G401.6 (cell line): ENCODE measurements around the gene CELF1.

Source experiments
- FAIRE-seq: peaks from 2 replicates; lab custom pipeline; 2012; peaks lifted over from hg19 to GRCh38; lab: Jason Lieb, UNC

The CELF1 gene

DNA sequence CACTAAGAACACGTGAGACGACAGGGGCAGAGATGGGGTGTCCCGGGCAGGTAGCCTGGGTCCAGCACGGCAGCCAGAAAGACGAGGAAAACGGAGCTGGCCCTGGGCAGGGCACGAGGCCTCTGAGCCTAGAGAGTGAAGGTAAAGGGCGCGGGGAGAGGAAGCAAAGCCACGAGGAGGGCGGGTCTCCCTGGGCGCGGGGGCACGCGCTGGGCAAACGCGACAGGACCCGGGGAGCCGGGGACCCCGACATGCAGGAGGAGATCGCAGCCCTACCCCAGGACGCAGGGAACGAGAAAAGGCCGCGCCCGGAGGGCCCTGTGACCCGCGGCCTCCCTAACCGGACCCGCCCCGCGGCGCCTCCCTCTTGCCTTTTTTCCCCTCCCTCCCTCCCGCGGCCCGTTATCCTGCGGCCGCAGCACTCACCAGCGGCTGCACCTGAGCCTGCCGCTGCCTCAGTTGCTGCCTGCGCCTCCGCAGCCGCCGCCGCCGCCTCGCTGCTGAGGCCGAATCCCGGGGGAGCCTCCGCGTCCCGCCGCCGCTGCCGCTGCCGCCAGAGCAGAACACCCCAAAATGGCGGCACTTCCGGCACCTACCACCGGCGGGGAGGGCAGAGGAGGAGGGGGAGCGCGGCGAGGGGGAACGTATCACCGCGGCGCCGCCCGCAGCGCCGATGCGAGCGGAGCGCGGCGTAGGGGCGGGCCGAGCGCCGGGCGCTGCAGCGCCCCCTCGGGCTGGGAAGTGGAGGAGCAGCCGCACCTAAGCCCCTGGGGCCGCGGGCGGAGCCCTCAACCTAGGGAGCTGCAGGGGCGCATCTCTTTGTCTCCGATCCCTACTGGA lies at the start of gene CELF1:
Gene CELF1 (minus strand): TSS at position 567 of the 840 bp plus-strand sequence. CDS start 53,609 bp downstream, outside the sequence.
- FAIRE-seq: no peak

DNA sequence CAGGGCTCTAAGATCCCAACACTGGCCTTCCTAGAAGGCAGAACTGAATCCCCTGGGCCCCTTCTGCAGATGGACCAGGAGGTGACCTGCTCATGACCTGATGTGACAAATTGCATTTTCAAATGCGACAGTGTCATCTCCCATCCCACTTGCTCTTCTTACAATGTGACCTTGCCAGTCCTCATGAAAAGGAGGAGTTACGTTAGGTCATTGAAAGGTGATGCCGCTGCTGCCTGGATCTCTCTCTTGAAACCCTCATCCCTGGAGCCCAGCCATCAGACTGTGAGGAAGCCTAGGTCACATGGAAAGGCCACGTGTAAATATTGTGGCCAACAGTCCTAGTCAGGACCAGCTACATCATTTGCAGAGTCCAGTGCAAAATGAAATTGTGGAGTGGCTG lies 47.0 kb upstream of the CELF1 start:
- FAIRE-seq: no peak

DNA sequence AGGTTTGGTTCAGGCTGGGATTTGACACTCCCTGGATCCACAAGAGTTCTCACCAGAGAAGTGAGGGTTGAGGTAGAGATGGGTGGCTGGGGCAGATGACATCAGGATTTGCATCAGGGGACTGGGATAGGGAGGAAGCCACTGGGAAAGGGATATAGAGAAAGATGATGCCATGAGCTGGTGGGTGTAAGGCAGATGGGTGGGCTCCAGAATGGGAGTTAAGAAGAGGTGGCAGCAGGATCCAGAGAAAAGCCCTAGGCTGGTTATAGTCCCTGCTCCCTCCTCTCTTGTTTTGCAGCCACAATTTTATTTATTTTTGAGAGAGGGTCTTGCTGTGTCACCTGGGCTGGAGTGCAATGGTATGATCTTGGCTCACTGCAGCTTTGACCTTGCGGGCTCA lies 43.0 kb upstream of the CELF1 start:
- no peak for FAIRE-seq

DNA sequence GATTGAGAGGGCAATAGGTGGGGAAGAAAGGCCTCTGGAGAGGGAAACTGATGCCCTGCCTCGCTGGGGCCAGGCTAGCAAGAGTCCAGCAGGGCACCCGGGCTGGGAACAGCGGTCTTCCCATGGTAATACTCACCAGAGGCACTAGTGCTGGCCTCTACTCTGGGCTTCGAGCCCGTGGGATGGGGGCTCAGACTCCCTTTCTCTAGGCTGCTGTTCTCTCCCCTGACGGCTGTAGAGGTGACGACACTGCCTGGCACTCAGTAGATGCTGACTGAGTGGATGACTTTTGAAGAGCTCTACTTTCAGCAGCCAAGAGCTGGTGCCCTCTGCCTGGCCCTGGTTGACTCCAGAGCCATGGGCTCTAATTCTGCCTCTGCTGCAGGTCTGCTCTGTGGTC lies 42.1 kb upstream of the CELF1 start:
- FAIRE-seq: no peak

DNA sequence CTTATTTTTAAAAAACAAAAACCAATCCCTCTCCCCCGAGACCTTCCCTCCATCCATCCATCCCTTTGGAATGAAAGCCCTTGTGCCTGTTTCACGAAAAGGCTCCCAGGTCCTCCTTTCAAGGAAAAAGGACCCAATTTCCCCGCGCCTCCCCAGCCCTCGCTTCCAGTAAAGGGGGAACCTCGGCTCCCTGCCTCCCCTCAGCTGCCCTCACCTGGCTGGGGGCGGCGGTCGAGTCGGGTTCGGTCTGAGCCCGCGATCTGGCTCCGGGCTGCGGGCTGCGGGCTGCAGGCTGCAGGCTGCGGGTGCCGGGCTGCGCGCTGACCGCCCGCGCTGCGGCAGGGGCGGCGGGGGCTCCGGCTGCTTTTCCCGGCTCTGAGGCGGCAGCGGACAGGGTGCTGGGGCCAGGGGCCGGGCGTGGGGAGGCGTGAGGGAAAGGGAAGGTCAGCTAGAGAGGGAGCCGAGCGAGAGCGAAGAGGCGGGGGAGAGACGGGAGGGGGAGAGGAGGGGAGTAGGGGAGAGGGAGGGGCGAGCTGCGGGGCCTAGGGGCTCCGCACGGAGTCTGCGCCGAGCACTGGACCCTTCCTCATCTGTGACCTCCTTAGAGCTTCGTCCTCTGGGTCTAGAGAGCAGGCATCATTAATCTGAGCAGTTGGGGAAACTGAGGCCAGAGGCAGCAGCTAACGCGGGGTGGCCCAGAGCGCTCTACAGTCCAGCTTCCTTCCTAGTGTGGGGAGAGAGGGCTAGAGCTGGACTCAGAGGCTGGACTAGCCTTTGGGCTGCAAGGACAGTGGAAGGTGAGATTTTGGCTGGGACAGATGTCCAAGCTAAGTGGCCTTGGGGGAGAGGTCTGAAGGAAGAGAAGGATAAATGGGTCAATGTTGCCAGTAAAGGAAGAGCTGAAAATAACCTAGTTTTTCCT lies 41.3 kb upstream of the CELF1 start, which contains the start of gene C1QTNF4:
Gene C1QTNF4 (minus strand): TSS at position 478 of the 922 bp plus-strand sequence. CDS start 3,601 bp downstream, outside the sequence.
- no peak for FAIRE-seq

DNA sequence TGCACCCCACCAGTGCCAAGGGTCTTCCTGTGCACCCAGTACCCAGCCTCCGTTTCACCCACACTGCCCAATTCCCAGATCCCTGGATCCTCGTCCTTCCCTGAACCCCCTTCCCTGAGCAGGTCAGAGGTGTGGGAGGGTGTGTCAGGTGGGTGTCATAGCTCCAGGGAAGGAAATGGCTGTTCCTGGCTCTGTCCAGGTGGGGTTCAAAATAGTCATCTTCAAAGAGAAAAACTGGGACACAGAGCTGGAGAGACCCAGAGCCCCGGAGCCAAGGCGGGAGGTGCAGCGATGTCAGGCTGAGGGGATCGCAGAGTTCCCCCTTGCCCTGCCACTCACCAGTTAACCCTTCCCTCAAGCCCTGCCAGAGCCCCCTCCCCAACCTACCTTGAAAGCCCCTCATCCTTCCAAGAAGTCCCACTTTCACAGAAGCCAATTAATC lies 40.6 kb upstream of the CELF1 start:
- no peak for FAIRE-seq

DNA sequence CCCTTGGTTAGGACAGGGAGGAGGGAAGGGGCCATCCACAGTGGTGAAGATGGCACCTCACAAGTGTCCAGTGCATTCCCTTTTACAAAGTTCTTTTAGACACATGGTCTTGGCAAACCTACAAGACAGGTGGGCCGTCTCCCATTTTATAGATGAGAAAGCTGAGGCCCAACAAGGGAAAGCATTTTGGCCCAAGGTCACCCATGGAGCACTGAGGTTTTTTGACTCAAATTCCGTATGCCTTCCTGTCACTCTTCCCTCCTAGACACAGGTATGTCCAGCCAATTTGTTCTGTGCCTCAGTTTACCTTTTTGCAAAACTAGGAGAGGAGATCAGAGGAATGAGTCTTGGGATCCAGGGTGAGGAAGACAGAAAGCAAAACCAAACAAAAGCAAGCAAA lies 40.0 kb upstream of the CELF1 start:
- FAIRE-seq: no peak

DNA sequence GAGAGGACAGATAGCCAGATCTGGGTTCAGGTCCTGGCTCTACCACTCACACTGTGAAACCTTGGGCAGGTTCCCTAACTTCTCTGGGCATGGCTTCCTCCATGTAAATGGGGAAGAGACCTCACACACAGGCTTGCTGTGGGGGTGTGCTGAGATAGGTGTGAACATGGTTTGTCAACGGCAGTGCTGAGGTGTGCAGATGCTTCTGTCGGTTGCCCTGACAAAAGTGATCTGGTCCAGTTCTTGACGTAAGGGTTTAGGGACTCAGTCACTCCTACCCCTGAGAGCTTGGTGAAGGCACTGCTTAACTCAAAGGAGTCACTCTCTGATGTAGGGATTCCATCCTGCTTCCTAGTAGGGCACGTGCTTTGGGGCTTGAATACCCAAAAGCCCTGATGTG lies 39.3 kb upstream of the CELF1 start:
- no peak for FAIRE-seq

DNA sequence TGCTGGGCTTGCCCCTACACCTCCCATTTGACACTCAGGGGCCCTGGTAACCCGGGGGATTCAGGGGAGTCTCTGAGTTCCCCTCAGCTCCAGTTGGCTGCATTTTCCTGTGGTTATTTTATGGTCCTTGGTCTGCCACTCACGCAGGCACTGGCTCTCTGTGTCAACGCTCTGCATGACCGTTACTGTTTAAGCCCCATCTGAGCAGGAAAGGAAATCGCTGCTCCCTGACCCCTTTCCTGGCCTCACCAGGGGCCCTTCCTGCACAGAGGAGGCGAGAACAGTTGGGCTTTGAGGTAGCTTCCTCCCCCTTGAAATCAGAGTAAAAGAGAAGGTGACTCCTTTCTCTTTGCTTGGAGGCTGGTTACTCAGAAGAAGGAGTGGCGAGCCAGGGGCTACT lies 38.8 kb upstream of the CELF1 start:
- no peak for FAIRE-seq

DNA sequence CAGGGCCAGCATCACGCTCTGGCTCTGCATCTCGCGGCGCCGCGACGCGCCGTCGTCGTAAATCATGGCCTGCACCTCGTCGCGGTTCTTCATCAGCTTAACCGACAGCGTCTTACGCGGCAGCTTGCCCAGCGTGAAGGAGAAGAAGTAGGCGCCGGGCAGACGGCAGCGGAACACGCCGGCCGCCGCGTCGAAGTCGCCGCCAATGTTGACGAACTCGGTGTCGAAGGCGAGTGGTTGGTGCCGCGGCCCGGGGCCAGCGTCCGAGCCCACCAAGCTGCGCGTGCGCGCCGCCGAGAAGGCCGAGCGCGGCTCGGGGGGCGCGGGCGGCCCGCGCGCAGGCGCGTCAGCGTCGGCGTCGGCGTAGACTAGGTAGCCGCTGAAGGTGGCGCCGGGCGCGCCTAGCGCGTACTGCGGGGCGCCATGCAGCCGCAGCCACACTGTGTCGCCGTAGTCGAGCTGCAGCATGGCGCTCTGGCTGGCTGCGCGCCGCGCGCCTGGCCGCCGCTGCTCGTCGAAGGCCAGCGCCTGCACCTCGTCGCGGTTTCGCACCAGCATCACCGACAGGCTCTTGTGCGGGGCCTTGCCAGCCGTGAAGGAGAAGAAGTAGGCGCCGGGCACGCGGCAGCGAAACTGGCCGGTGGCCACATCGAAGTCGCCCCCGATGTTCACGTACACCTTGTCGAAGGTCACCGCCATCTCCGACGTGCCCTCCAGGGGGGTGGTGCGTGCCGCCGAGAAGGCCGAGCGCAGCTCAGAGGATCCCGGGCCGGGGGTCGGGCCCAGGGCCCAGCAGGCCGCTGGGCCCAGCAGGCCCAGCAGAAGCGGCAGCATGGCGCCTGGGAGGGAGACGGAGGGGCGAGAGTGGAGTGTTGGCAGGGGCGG lies 37.3 kb upstream of the CELF1 start:
- no peak for FAIRE-seq

DNA sequence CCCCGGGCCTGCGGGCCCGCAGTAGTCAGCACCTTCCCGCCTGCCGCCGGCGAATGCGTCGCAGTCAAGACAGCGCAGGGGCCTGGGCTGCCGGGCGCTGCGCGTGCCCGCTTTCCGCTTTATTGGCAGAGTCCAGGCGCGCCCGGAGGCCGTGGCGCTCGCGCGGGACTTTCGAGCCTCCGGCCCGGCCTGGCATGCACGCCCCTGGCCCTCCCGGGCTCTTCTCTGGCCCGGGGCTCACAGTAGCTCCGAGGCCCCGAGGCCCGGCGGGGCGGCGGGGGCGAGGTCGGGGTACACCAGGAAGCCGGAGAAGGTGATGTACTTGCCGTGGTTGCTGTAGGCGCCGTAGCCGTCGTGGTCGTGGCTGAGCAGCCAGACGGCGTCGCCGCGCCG lies 36.6 kb upstream of the CELF1 start:
- no peak for FAIRE-seq

DNA sequence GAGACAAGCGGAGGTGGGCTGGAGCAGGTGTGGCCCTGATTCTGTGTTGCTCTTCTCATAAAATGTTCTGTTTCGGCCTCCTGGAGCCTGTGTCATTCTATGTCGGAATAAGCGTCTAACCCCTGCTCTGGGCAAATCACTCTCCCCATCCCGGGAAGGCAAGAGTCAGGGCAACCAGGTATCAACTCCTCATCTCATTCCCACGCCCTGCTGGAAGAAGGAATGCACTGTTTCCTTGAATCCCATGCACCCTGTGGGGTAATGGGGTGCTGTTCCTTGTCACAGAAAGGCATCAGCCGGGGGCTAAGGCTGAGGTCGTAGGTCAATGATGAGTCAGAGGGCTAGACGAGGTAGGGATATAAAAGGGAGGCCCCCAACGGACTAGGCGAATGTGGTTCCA lies 36.2 kb upstream of the CELF1 start:
- FAIRE-seq: no peak

DNA sequence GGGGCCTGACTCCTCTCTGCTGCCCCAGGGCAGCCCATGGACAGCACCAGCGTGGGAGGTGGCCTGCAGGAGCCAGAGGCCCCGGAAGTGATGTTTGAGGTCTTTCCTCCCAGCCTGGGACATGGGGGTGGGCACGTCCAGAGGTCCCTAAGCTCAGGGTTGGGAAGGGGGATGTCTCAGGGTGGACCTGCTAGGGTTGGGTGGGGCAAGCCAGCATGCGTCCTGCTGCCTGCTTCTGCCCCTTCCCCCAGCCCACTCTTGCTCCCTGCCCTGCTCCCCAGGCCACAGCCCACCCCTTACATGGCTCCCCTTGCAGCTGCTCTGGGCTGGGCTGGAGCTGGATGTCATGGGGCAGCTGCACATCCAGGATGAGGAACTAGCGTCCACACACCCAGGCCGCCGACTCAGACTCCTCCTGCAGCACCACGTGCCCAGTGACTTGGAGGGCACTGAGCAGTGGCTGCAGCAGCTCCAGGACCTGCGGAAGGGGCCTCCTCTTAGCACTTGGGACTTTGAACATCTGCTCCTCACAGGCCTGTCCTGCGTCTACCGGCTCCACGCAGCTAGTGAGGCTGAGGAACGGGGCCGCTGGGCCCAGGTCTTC lies 34.9 kb upstream of the CELF1 start:
- no peak for FAIRE-seq

DNA sequence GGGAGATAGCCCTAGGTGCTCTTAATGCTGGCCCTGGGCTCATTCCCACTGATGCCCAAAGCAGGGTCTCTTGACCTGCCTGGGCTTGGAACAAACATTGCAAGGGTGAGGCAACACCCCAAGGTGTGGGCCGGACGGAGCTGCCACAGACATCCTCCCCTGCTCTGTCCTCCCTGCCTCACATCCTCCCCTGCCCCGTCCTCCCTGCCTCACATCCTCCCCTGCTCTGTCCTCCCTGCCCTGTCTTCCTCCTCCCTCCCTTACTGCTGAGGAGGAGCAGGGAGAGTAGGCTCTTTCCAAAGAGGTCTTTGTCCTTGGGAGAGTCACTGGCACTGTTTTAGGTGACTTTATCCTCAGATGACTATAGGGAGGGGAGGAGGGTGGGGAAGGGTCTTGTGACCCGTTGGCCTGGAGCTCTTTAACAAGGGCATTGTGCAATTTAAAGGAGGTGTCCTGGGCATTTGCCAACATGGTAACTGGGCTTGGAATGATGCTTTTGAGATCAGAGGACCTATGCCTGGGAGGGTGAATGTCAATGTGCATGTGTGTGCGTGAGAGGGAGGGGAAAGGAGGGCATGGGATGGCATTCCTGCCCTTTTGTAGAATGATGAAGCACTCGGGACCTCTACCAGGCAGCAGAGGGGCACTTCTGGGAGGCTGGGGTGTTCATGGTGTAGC lies 34.2 kb upstream of the CELF1 start:
- no peak for FAIRE-seq

DNA sequence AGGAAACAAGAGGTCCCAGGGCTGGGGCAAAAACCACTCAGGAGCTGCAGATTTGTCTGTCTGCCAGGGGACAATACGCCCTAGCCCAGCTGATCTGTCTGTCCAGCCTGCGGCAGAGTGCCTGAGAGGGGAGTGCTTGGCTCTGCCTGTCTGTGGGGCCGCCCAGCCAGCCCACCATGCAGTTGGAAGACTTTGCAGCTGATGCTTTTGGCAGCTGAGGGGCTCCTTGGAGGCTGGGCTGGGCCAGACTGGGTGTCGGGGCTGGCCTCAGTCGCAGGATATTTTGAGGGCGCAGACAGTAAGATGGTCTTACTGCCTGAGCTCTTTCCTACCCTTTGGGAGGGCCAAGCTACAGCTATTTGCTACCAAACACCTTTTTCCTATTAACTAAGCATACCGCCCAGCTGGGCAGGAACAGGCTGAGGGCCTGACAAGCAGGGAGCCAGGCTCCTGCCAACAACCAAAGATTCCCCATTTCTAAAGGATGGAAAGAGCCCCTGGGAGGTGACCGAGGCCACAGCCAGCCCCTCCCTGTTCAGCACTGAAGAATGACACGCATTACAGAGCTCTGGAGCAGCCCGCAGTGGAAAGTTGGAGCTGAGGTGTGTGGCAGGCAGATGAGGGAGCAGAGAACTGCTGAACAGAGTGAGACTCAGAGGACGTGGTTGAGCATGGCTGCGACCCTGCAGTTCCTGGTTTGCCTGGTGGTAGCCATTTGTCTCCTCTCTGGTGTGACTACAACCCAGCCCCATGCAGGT lies 33.3 kb upstream of the CELF1 start, which contains the start of gene FAM180B:
Gene FAM180B (plus strand): TSS at position 581 of the 758 bp plus-strand sequence. CDS start 91 bp downstream, at position 672.
- FAIRE-seq: no peak

DNA sequence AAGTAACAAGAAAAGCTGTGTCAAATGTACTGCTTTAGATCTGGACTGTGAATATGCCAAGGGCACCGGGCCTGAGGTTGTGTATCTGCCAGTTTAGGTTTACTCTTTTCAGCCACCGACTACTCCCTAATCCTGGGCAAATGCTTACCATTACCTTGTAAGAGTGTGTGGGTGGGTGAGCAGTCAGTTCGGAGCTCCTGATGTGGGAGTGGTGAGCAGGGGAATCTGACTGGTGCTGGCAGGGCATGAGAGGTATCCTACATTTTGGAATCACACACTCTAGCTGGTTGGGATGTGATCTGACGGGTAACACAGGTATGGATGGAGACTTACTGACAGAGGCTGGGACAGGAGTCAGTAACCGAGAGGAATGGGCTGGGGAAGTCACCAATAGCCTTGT lies 30.9 kb upstream of the CELF1 start:
- no peak for FAIRE-seq

DNA sequence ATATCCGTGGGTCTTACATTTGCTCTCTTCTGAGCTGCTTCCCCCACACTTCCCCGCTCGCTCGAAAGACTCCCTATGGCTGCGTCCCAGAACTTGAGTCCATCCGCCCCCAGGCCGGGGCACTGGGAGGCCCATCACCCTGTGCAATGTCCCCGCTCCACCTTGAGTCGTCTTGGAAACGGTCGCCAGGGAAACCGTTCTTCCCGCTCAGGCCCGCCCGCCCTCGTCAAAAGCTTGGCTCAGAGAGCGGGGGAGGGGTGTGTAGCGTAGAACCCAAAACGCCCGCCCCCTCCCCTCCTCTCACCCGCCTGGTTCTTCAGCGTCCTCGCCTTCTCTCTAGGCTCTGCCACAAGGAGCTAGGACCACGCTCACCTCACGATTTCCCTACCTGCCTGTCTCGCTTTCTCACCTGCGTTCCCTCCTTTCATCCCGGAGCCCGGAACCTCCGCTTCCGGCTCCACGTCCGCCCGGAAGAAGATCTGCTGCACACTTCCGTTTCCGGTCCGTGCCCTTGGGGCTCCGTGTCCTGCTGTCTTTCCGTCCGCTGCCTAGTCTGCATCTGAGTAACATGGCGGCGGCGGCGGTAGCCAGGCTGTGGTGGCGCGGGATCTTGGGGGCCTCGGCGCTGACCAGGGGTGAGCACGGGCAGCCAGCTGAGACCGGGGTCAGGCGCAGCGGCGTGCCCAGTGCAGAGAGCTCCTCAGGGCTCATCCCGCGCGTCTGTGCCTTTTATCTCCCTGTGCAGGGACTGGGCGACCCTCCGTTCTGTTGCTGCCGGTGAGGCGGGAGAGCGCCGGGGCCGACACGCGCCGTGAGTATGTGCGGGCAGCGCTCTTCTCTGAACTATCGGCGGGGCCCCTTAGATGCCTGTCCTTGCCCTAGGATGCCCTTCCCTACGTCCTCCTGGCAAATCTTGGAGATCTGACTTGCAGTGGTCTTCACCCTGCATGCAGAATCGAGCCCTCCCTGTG lies 25.9 kb upstream of the CELF1 start, which contains the start of the genes KBTBD4 and NDUFS3:
Gene KBTBD4 (minus strand): TSS at position 447 of the 971 bp plus-strand sequence. CDS start 19 bp downstream, at position 428.
Gene NDUFS3 (plus strand): TSS at position 551 of the 971 bp plus-strand sequence. CDS start 18 bp downstream, at position 569.
- FAIRE-seq: no peak

DNA sequence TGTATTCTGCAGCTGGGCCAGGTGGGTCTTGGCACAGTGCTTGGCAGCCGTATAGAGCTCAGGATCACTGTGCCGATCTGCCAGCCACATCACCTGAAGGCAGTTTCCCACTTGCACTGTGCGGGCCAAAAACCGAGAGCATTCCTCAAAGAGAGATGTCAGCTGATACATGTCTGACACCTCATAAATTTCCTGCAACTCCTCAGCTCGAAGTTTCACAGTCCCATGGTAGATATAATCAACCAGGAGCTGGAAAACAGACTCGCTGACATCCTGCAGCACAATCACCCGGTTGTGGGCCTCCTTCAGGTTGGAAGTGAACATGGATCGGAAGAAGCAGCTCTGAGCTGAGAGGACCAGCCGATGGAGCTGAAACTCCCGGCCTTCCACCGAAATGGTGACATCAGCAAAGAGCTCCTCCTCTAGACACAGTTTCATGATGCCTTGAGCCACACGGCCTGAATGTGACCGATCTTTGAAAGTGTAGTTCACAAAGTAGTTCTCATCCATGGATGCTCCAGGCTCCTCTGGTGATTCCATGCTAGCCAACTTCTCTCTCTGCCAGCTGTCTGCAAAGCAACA lies 24.6 kb upstream of the CELF1 start:
- no peak for FAIRE-seq
